MM.1S (cell line): Measurements from ENCODE around the gene ESRRA.

Source experiments
- CTCF ChIP-seq: fragments of 300-600 bp; sonication (generic); IDR thresholded peaks from 2 replicates; pipeline ENCODE4 v1.5.1; 2016; ENCODE audit warnings: antibody characterized with exemption, low read length, mixed read lengths
- EZH2 ChIP-seq: fragments of 300-600 bp; sonication (generic); optimal IDR thresholded peaks from 2 replicates; pipeline ENCODE3; 2017; ENCODE audit warnings: low read depth, mild to moderate bottlenecking, antibody characterized with exemption, low read length, mixed read lengths

- TF ChIP-seq EZH2 (no peak), CTCF (no peak)
These were observed 18.5 kb upstream of the ESRRA start for GRCh38 chr11:64286801-64287159.
